WI38 (cell line): ENCODE data around the gene PEX16.

ENCODE experiments used
- H3K4me3 ChIP-seq: 2 replicates; pipeline ENCODE4 v1.5.1; 2011; ENCODE audit warnings: low read depth, mild to moderate bottlenecking, control low read depth, low read length
- TF ChIP-seq, protein P1 (sequence below): IDR thresholded peaks from 2 replicates; pipeline ENCODE4 v1.5.1; 2012; ENCODE audit warnings: low read depth, mild to moderate bottlenecking, control low read depth, low read length

The PEX16 gene

GRCh38 chr11:45864041-45864440 is 53.6 kb downstream of the PEX16 start:
- H3K4me3 ChIP-seq, result no peak overlapping the region
- TF ChIP-seq, protein P1, sequence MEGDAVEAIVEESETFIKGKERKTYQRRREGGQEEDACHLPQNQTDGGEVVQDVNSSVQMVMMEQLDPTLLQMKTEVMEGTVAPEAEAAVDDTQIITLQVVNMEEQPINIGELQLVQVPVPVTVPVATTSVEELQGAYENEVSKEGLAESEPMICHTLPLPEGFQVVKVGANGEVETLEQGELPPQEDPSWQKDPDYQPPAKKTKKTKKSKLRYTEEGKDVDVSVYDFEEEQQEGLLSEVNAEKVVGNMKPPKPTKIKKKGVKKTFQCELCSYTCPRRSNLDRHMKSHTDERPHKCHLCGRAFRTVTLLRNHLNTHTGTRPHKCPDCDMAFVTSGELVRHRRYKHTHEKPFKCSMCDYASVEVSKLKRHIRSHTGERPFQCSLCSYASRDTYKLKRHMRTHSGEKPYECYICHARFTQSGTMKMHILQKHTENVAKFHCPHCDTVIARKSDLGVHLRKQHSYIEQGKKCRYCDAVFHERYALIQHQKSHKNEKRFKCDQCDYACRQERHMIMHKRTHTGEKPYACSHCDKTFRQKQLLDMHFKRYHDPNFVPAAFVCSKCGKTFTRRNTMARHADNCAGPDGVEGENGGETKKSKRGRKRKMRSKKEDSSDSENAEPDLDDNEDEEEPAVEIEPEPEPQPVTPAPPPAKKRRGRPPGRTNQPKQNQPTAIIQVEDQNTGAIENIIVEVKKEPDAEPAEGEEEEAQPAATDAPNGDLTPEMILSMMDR, result no peak

DNA sequence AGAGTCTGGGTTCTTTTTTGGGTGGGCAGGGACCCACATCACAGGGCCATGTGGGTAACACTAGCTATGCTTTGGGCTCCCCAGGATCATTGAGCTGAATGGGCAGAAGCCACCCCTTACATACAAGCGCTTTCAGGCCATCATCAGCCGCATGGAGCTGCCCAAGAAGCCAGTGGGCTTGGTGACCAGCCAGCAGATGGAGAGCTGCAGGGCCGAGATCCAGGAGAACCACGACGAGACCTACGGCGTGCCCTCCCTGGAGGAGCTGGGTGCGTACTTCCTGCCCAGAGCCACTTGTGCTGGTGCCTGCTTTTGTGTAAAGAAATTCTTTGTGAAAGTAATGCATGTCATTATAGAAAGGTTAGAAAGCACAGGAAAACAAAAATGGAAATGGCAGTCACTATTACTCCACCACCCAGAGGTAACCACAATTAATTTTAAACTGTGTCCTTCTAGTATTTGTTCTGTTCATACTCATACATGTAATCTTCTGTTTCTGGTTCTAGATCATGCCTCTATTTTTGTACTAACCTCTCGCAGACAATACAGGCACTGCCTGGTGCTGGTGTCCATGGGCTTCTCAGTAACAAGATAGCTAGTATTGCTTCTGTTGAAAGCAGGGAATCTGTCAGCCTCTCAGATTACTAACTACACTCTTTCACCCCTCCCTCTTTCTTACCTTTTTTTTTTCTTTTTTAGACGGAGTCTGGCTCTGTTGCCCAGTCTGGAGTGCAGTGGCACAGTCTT is 56.7 kb downstream of the PEX16 start:
- no peak overlapping the region for H3K4me3 ChIP-seq
- TF ChIP-seq, protein P1, result no peak

DNA sequence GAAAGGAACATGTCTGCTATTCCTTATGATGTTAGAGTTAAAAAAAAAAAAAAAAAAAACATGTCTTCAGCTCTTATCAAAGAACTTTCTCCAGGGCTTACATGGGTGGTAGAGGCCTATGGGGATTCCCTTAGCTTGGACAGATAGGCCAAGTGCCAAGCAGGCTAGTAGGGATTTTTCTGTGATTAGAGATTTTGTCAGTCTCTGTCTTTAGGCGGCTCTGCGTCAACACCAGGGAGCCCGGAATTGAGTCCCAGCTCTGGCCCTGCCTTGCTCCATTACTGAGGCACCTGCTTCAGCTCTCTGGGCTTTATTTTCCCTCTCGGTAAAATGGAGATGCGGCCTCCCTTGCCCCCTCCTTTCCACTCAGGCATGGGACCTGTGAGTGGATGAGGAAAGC is 57.3 kb downstream of the PEX16 start:
- TF ChIP-seq, protein P1, result no peak
- H3K4me3 ChIP-seq, result no peak overlapping the region
